GM10248 (cell line): ENCODE measurements around the gene PPP6C.
"Not testable (repeated sequence)": the region's sequence is repeated elsewhere in the genome, so short reads cannot be mapped to it uniquely, and the experiment has no call there.

Experiments used
- CTCF ChIA-PET: fragments of 300-600 bp; sonication (Branson Sonifier 250); formaldehyde crosslinking; extraction: SDS; loops from one replicate; lab custom pipeline; 2021; ENCODE audit warnings: antibody characterized with exemption; lab: Yijun Ruan, JAX
- POLR2A ChIA-PET: fragments of 350-650 bp; sonication (Branson Sonifier 250); formaldehyde crosslinking; extraction: SDS; loops from one replicate; lab custom pipeline; 2020; ENCODE audit warnings: antibody characterized with exemption; lab: Yijun Ruan, JAX
- DNase-seq: peaks from one replicate; pipeline ENCODE4 v3.0.0; 2012; ENCODE audit errors: extremely low spot score
- CTCF ChIP-seq: IDR thresholded peaks from 2 replicates; pipeline ENCODE4 v1.5.1; 2012; ENCODE audit warnings: mild to moderate bottlenecking, low read depth; ENCODE audit errors: extremely low read depth, missing control alignments, control extremely low read depth

Gene PPP6C

GRCh38 chr9:125233678-125234077 lies 44.1 kb upstream of the PPP6C start:
- POLR2A ChIA-PET = interaction anchor here (0.7 to 1.5 kb wide), 3 partner anchors 8 to 462 kb away, joined by 3 to 6 read pairs (median 5); no protein-coding TSS in a partner anchor
- CTCF ChIA-PET = interaction anchor here (1.1 kb wide), 1 partner anchor 31 kb away, joined by 3 read pairs; no protein-coding TSS in a partner anchor
- DNase-seq = no peak

GRCh38 chr9:125227761-125228160 lies 38.2 kb upstream of the PPP6C start:
- POLR2A ChIA-PET = interaction anchor here (0.5 kb wide), 1 partner anchor 84 kb away, joined by 5 read pairs; the partner anchor contains the start of gene SCAI
- CTCF ChIA-PET = no interaction called here
- no peak for TF ChIP-seq CTCF
- no peak for DNase-seq

More at GRCh38 chr9:125233678-125234077, 44.1 kb upstream of the PPP6C start:
- no peak for TF ChIP-seq CTCF

DNA sequence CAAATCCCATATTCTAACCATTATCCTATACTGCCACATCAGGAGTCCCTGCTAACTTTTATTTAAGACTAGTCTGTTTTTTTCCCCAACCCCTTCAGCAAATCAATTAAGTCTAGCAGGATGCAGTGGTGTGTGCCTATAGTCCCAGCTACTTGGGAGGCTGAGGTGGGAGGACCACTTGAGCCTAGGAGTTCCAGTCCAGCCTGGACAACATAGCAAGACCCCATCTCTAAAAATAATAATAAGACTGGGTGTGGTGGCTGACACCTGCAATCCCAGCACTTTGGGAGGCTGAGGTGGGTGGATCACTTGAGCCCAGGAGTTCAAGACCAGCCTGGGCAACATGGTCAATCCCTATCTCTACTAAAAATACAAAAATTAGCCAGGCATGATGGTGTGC lies 35.3 kb upstream of the PPP6C start:
- CTCF ChIA-PET, POLR2A ChIA-PET, DNase-seq: not testable (repeated sequence)

GRCh38 chr9:125218621-125219020 lies 29.0 kb upstream of the PPP6C start:
- no peak for DNase-seq
- no peak for TF ChIP-seq CTCF
- ChIA-PET CTCF (interaction anchor here (1.0 kb wide), 1 partner anchor 24 kb away, joined by 3 read pairs; no protein-coding TSS in a partner anchor), POLR2A (interaction anchor here (0.7 to 1.6 kb wide), 3 partner anchors 14 to 23 kb away, joined by 4 to 9 read pairs (median 8); partner anchors contain the start of gene HSPA5)

GRCh38 chr9:125214186-125214585 lies 24.6 kb upstream of the PPP6C start:
- CTCF ChIA-PET = no interaction called here
- POLR2A ChIA-PET = no interaction called here
- no peak for DNase-seq
- no peak for TF ChIP-seq CTCF

DNA sequence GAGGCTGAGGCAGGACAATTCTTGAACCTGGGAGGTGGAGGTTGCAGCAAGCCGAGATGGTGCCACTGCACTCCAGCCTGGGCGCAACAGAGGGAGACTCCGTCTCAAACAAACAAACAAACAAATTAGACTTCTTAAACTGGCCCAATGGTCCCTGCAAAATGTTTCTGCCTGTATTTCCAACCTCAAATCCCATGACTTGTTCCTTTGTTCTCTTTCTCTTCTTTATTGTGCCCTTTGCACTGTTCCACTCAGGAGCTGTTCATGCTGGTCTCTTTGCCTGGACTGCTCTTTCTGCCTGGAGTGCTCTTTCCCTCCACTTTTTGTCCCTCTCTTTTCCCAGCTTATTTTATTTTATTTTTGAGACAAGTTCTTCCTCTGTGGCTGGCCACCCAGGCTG lies 14.9 kb upstream of the PPP6C start:
- ChIA-PET POLR2A (no interaction called here), CTCF (interaction anchor here (1.2 kb wide), 1 partner anchor 28 kb away, joined by 3 read pairs; no protein-coding TSS in a partner anchor)
- DNase-seq = no peak
- TF ChIP-seq CTCF = no peak

DNA sequence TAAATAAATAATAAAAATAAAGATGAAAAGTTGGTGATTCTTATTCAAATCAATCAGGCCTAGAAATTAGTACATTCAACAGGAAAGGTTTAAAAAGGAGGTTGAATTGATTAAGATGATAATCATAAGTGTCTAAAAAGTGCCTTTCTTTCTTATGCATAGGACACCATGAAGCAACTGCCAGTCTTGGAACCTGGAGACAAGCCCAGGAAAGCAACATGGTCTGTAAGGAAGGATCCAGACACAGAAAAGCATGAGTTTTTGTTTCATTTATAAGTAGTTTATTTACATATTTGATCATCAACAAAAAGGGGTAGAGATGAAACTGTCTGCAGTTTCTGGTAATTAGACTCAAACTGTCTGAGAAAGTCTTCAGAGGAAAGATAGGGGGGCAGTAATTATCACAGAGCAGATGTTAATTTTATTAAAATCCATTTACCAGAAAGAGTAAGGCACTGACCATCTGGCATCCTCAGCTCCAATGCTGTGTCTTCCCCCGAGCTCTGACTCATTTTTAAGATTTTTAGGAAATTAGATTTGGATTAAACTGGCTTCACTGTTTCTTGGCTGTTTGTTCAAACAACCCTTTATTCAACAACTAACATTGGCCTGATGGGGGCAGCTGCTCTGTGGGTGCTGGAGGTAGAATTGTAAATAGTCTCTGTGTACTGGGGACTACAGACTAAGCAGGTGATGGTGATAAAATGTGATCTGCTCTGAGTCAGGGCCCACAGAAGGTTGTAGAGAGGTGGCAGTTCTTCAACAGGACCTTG lies 13.4 kb upstream of the PPP6C start:
- TF ChIP-seq CTCF = no peak
- ChIA-PET CTCF (interaction anchor here (1.2 kb wide), 2 partner anchors 29 to 31 kb away, joined by 3 read pairs; no protein-coding TSS in a partner anchor), POLR2A (no interaction called here)
- no peak for DNase-seq
